Spleen (tissue), 7 donors: Measurements from ENCODE around the gene MFSD1.

ENCODE experiments used
- POLR2A ChIP-seq, 3 donors: fragments of 450-650 bp; IDR thresholded peaks; one replicate each; pipeline ENCODE4 v1.5.1; 2017; ENCODE audit warnings: antibody characterized with exemption in 3 of 3, mild to moderate bottlenecking in 1 of 3
- POLR2AphosphoS5 ChIP-seq, 3 donors: sonication (generic); formaldehyde crosslinking; IDR thresholded peaks; one replicate each; pipeline ENCODE4 v1.5.1; 2017; ENCODE audit warnings: antibody characterized with exemption in 3 of 3
- TF ChIP-seq, protein P1 (sequence below), 11 experiments: fragments of 200-600 bp in 7 of 11; fragments of 450-650 bp in 4 of 11; sonication (generic) in 4 of 11; IDR thresholded peaks in 8 of 11; conservative IDR thresholded peaks in 3 of 11; 1 replicate in 7 of 11; 2 replicates in 4 of 11; pipeline versions ENCODE4 v1.4.0 to v1.8.0; 2016 to 2021; ENCODE audit warnings: antibody characterized with exemption in 11 of 11, inconsistent platforms in 4 of 11, mild to moderate bottlenecking in 1 of 11
- donor health status: DM: no; HTN: no; CAD: no; lungs with moderate emphysema.
- donor health status: DM: no; HTN: no; CAD: no.
- donor health status: DM: no; HTN: no; CAD: no.

DNA sequence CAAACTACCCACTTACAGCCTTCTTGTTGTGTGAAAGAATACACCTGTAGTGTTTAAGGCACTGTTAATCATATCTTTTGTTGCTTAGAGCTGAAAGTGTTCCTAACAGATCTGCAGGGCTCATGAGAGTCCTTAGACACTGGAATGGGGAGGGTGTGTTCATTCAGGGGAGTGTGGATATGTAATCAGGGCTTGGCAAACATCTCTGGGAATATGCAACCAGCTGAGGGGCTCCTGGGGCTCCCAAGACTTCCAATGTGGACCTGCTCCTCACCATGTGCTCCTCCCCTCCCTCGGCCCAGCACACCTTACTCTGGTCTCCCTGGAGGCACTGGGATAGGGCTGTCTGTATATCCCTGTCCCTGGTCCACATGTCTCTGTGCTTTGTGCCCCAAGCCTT lies 30.3 kb upstream of the MFSD1 start:
- TF ChIP-seq, protein P1, sequence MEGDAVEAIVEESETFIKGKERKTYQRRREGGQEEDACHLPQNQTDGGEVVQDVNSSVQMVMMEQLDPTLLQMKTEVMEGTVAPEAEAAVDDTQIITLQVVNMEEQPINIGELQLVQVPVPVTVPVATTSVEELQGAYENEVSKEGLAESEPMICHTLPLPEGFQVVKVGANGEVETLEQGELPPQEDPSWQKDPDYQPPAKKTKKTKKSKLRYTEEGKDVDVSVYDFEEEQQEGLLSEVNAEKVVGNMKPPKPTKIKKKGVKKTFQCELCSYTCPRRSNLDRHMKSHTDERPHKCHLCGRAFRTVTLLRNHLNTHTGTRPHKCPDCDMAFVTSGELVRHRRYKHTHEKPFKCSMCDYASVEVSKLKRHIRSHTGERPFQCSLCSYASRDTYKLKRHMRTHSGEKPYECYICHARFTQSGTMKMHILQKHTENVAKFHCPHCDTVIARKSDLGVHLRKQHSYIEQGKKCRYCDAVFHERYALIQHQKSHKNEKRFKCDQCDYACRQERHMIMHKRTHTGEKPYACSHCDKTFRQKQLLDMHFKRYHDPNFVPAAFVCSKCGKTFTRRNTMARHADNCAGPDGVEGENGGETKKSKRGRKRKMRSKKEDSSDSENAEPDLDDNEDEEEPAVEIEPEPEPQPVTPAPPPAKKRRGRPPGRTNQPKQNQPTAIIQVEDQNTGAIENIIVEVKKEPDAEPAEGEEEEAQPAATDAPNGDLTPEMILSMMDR (IDR thresholded peaks at IDR 0.05 in 8 of 11, conservative IDR thresholded peaks at IDR 0.05 in 3 of 11), result no peak
- TF ChIP-seq POLR2A (IDR thresholded peaks at IDR 0.05), result no peak
- TF ChIP-seq POLR2AphosphoS5 (IDR thresholded peaks at IDR 0.05), result no peak
